ENCODE measurements around the gene SURF4. TPM values are rescaled to one million over a fixed set of nuclear protein-coding genes. Genes with fewer than 3 reads are reported as not detected.

SURF4 gene
- total RNA-seq, 1 donor from 2014 or later = 169 TPM

- Mint-ChIP-seq H3K4me3 (ENCODE audit: unreplicated experiment) (no peak overlapping the region), H3K9me3 (ENCODE audit: unreplicated experiment) (no peaks in the 10 kb centered on the region), H3K4me1 (ENCODE audit: unreplicated experiment) (no peaks in the 10 kb centered on the region), H3K36me3 (ENCODE audit: low read depth, unreplicated experiment) (no peaks in the 10 kb centered on the region), H3K27me3 (ENCODE audit: unreplicated experiment) (peaks cover 3% of the 10 kb centered on the region), H3K27ac (ENCODE audit: unreplicated experiment) (no peak overlapping the region)
- no peak for TF ChIP-seq CTCF (IDR thresholded peaks at IDR 0.05; ENCODE audit: unreplicated experiment)
- no peak for DNase-seq (ENCODE audit: low spot score)
Measured at GRCh38 chr9:133315997-133316396, 59.9 kb downstream of the SURF4 start.

Other genes starting within 250 kb of the SURF4 start
- 98.4 TPM for gene GBGT1, start 212.1 kb downstream of the SURF4 start, total RNA-seq (ENCODE audit: unreplicated experiment)
- gene OBP2B, start 166.8 kb downstream of the SURF4 start, total RNA-seq (ENCODE audit: unreplicated experiment) = not detected
- 1.4 TPM for gene ABO, start 100.9 kb downstream of the SURF4 start, total RNA-seq (ENCODE audit: unreplicated experiment)
- gene SURF6, start 39.9 kb downstream of the SURF4 start, total RNA-seq (ENCODE audit: unreplicated experiment) = 21.7 TPM
- gene MED22, start 27.9 kb downstream of the SURF4 start, total RNA-seq (ENCODE audit: unreplicated experiment) = 32.9 TPM
- 2,006 TPM for gene RPL7A, start 27.8 kb downstream of the SURF4 start, total RNA-seq (ENCODE audit: unreplicated experiment)
- gene SURF1, start 19.6 kb downstream of the SURF4 start, total RNA-seq (ENCODE audit: unreplicated experiment) = 36.2 TPM
- 11.9 TPM for gene SURF2, start 19.5 kb downstream of the SURF4 start, total RNA-seq (ENCODE audit: unreplicated experiment)
- 0.64 TPM for gene STKLD1, start 306 bp upstream of the SURF4 start, total RNA-seq (ENCODE audit: unreplicated experiment)
- 30.9 TPM for gene REXO4, start 42.0 kb upstream of the SURF4 start, total RNA-seq (ENCODE audit: unreplicated experiment)
- 9.1 TPM for gene ADAMTS13, start 46.3 kb upstream of the SURF4 start, total RNA-seq (ENCODE audit: unreplicated experiment)
- gene CACFD1, start 83.9 kb upstream of the SURF4 start, total RNA-seq (ENCODE audit: unreplicated experiment) = 34.3 TPM
- 32.5 TPM for gene SLC2A6, start 103.0 kb upstream of the SURF4 start, total RNA-seq (ENCODE audit: unreplicated experiment)
- not detected for gene MYMK, start 148.9 kb upstream of the SURF4 start, total RNA-seq (ENCODE audit: unreplicated experiment)
- gene ADAMTSL2, start 158.6 kb upstream of the SURF4 start, total RNA-seq (ENCODE audit: unreplicated experiment) = 5.9 TPM
- not detected for gene FAM163B, start 233.3 kb upstream of the SURF4 start, total RNA-seq (ENCODE audit: unreplicated experiment)

Data from endothelial cell (in vitro differentiated cells).